Measurements from ENCODE around the gene SALL4. TPM values are rescaled to one million over a fixed set of nuclear protein-coding genes. Genes with fewer than 3 reads are reported as not detected.
A peak's percentile ranks its signal among the peaks of the same experiment; 100 is the strongest.
"Not testable (repeated sequence)": the region's sequence is repeated elsewhere in the genome, so short reads cannot be mapped to it uniquely, and the experiment has no call there.

Gene SALL4
- total RNA-seq, 1 experiment from 2014 or later = 279 TPM

GRCh38 chr20:51756653-51757052 is 45.7 kb downstream of the SALL4 start:
- no peak overlapping the region for H3K23ac ChIP-seq (ENCODE audit: insufficient read length, low read depth, low read length)
- no peak overlapping the region for H3K4me3 Mint-ChIP-seq
- H2BK120ac ChIP-seq (ENCODE audit: low read depth, low read length, poor library complexity, severe bottlenecking) = no peak overlapping the region
- no peak overlapping the region for H4K8ac ChIP-seq (replicated peaks; ENCODE audit: insufficient read length, low read depth, low read length)
- no peak overlapping the region for H3K9ac ChIP-seq (ENCODE audit: extremely low read depth, insufficient read length, low read length)
- H4K5ac ChIP-seq (ENCODE audit: insufficient read length, low read depth, low read length) = no peak overlapping the region
- no peaks in the 10 kb centered on the region for H3K4me1 ChIP-seq (ENCODE audit: insufficient read depth, low read length)
- no peak for TF ChIP-seq CTCF (conservative IDR thresholded peaks at IDR 0.05)
- H3K27ac ChIP-seq (ENCODE audit: insufficient read length, low read depth, low read length) = no peak overlapping the region
- no peak overlapping the region for H2BK15ac ChIP-seq (ENCODE audit: low read depth, low read length)
- DNase-seq = no peak
- H3K79me2 ChIP-seq (ENCODE audit: insufficient read depth, low read length) = no peaks in the 10 kb centered on the region
- no peak overlapping the region for H2BK5ac ChIP-seq (ENCODE audit: insufficient read length, low read length)
- no peak overlapping the region for H2BK12ac ChIP-seq (ENCODE audit: insufficient read length, low read depth, low read length)
- H3K9me3 Mint-ChIP-seq = peaks cover under 1% of the 10 kb centered on the region in 2 experiments; a peak in 2 of 5 replicates
- no peak overlapping the region for H4K91ac ChIP-seq (ENCODE audit: insufficient read length, low read depth, low read length)
- no peaks in the 10 kb centered on the region; the same call in 1 of the 2 replicates for H3K27me3 Mint-ChIP-seq (ENCODE audit: low read depth)
- no CpG with 5 or more reads among the region's 3 CpGs for WGBS (ENCODE audit: extremely low coverage, insufficient read length, low lambda C conversion rate)
- no peaks in the 10 kb centered on the region for H4K20me1 ChIP-seq (ENCODE audit: control insufficient read depth, insufficient read depth, insufficient read length)
- H3K18ac ChIP-seq (ENCODE audit: insufficient read length, low read depth, low read length) = no peak overlapping the region
- peaks cover 19 to 20% of the 10 kb centered on the region in 2 experiments for H3K4me1 Mint-ChIP-seq
- H3K4me2 ChIP-seq (ENCODE audit: insufficient read depth, insufficient read length, low read length) = no peak overlapping the region
- peaks cover 0 to 12% (median 5%) of the 10 kb centered on the region in 3 experiments; a peak in 5 of 7 replicates for H3K36me3 Mint-ChIP-seq (ENCODE audit: insufficient read depth in 1 of 3, low read depth in 3 of 3)
- H2AK5ac ChIP-seq (ENCODE audit: insufficient read length, low read length) = no peak overlapping the region
- H3K4ac ChIP-seq (ENCODE audit: low read depth, low read length) = no peak overlapping the region
- no peak overlapping the region for H3K56ac ChIP-seq (ENCODE audit: insufficient read length, low read depth, low read length)
- no peaks in the 10 kb centered on the region for H3K79me1 ChIP-seq (ENCODE audit: insufficient read depth, low read depth, low read length, poor library complexity, severe bottlenecking)
- no peaks in the 10 kb centered on the region for H3K9me3 ChIP-seq (ENCODE audit: control insufficient read depth, low read depth, low read length)
- no peaks in the 10 kb centered on the region for H3K27me3 ChIP-seq (ENCODE audit: insufficient read depth, low read length)
- H3K23me2 ChIP-seq (ENCODE audit: insufficient read length, low read depth, low read length, poor library complexity, severe bottlenecking) = no peaks in the 10 kb centered on the region
- no peak overlapping the region for H3K14ac ChIP-seq (ENCODE audit: insufficient read depth, low read length)
- peak overlapping the region in 1 of 3 experiments; percentile 61; a peak in 1 of 7 replicates for H3K27ac Mint-ChIP-seq
- no peak overlapping the region for H2BK20ac ChIP-seq (ENCODE audit: low read depth, low read length, poor library complexity, severe bottlenecking)
- H3T11ph ChIP-seq (ENCODE audit: low read length) = no peak overlapping the region
- no peak overlapping the region for H2AFZ ChIP-seq (ENCODE audit: low read length)

GRCh38 chr20:51753220-51753619 is 49.1 kb downstream of the SALL4 start:
- not testable (repeated sequence) for H2AFZ ChIP-seq (ENCODE audit: low read length); H3K36me3 Mint-ChIP-seq (ENCODE audit: insufficient read depth in 1 of 3, low read depth in 3 of 3); H2BK5ac ChIP-seq (ENCODE audit: insufficient read length, low read length); H4K91ac ChIP-seq (ENCODE audit: insufficient read length, low read depth, low read length); H3K27me3 Mint-ChIP-seq (ENCODE audit: low read depth); H3K27me3 ChIP-seq (ENCODE audit: insufficient read depth, low read length); H3K27ac Mint-ChIP-seq; H3K14ac ChIP-seq (ENCODE audit: insufficient read depth, low read length); H3K4ac ChIP-seq (ENCODE audit: low read depth, low read length); H3K4me2 ChIP-seq (ENCODE audit: insufficient read depth, insufficient read length, low read length); H2AK5ac ChIP-seq (ENCODE audit: insufficient read length, low read length); H4K5ac ChIP-seq (ENCODE audit: insufficient read length, low read depth, low read length); H3K79me1 ChIP-seq (ENCODE audit: insufficient read depth, low read depth, low read length, poor library complexity, severe bottlenecking); H3K9me3 Mint-ChIP-seq; H3K23me2 ChIP-seq (ENCODE audit: insufficient read length, low read depth, low read length, poor library complexity, severe bottlenecking); H3K4me1 ChIP-seq (ENCODE audit: insufficient read depth, low read length); H3K18ac ChIP-seq (ENCODE audit: insufficient read length, low read depth, low read length); H3K56ac ChIP-seq (ENCODE audit: insufficient read length, low read depth, low read length); H4K20me1 ChIP-seq (ENCODE audit: control insufficient read depth, insufficient read depth, insufficient read length); H2BK120ac ChIP-seq (ENCODE audit: low read depth, low read length, poor library complexity, severe bottlenecking); H4K8ac ChIP-seq (replicated peaks; ENCODE audit: insufficient read length, low read depth, low read length); H3K79me2 ChIP-seq (ENCODE audit: insufficient read depth, low read length); H3T11ph ChIP-seq (ENCODE audit: low read length); H3K27ac ChIP-seq (ENCODE audit: insufficient read length, low read depth, low read length); H2BK20ac ChIP-seq (ENCODE audit: low read depth, low read length, poor library complexity, severe bottlenecking); H2BK12ac ChIP-seq (ENCODE audit: insufficient read length, low read depth, low read length); DNase-seq; H3K23ac ChIP-seq (ENCODE audit: insufficient read length, low read depth, low read length); H2BK15ac ChIP-seq (ENCODE audit: low read depth, low read length); H3K9me3 ChIP-seq (ENCODE audit: control insufficient read depth, low read depth, low read length); H3K9ac ChIP-seq (ENCODE audit: extremely low read depth, insufficient read length, low read length); H3K4me3 Mint-ChIP-seq
- WGBS (ENCODE audit: extremely low coverage, insufficient read length, low lambda C conversion rate) = no CpG with 5 or more reads among the region's 8 CpGs
- peaks cover 12 to 15% of the 10 kb centered on the region in 2 experiments for H3K4me1 Mint-ChIP-seq
